Measurements from ENCODE around the gene SLIT1.

Gene SLIT1

DNA sequence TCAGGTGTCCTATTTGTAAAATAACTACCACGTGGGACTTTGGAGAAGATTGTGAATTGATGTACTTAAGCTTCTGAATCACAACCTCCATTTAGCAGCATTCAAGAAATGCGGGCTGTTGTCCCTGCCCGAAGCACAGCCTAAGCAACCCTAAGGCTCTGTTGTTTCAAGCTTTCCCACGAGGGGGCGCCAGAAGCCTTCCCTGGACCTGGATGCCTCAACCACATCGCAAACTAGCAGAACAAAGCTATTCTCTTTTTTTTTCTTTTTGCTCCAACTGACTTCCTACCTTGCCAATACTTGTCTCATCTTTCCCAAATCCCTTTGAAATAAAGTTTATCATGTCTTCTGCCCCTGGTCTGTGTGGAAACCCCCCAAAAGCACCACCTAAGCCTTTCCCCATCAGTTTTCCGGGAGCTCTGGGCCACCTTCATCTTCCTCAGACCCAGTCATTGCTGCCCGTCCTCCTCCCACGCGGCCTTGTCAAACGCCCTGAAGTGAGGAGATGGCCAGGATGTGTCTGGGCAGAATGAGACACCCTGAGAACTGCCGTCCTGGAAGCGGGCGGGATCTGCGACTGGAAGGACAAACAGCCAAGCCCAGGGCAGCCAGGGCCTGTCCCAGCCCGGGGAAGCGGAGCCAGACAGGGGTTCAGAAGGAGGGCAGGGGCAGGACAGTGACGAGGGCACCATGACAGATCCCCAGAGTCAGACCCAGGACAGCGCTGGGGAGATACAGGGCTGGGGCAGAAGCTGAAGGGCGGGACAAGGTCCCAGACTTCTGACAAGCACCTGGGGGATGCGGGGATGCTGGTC, 112.7 kb downstream of the SLIT1 start:
- H3K4me3 ChIP-seq (ENCODE audit: insufficient read depth, low read depth, low read length, poor library complexity, severe bottlenecking): no peak overlapping the region
- DNase-seq: peak; percentile 43 to 59 (median 55)
- no peaks in the 10 kb centered on the region for H3K36me3 ChIP-seq (ENCODE audit: control insufficient read depth, insufficient read depth, low read length)
- H3K27ac ChIP-seq (ENCODE audit: insufficient read depth, low read length, poor library complexity, severe bottlenecking): no peak overlapping the region
- H3K4me1 ChIP-seq (ENCODE audit: control insufficient read depth, insufficient read depth, low read length, poor library complexity, severe bottlenecking): no peaks in the 10 kb centered on the region
- no peaks in the 10 kb centered on the region for H3K9me3 ChIP-seq (ENCODE audit: control insufficient read depth, low read length)
- H3K27me3 ChIP-seq (replicated peaks; ENCODE audit: control insufficient read depth, insufficient read depth, low read length, poor library complexity, severe bottlenecking): no peaks in the 10 kb centered on the region

DNA sequence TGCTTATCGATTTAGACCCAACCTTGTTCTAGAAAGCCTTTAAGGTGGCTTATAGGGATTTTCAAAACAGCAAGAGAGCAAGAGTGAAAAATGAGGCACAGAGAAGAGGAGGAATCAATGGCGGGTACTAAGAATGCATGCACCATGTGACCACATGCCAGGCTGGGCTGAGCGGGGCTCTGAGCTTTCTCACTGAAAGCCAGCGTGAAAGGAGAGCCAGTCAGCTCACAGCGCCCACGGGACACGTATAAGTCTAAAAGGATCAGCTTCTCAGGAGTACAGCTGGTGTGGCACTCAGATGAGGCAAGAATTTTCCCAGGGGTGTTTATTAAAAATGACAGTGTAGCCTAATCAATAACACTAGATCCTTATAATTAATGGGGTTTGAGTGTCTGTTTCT, 114.3 kb downstream of the SLIT1 start:
- Histone ChIP-seq H3K9me3 (ENCODE audit: control insufficient read depth, low read length) (no peaks in the 10 kb centered on the region), H3K4me3 (ENCODE audit: insufficient read depth, low read depth, low read length, poor library complexity, severe bottlenecking) (no peak overlapping the region), H3K4me1 (ENCODE audit: control insufficient read depth, insufficient read depth, low read length, poor library complexity, severe bottlenecking) (no peaks in the 10 kb centered on the region), H3K27me3 (replicated peaks; ENCODE audit: control insufficient read depth, insufficient read depth, low read length, poor library complexity, severe bottlenecking) (no peaks in the 10 kb centered on the region), H3K36me3 (ENCODE audit: control insufficient read depth, insufficient read depth, low read length) (no peaks in the 10 kb centered on the region), H3K27ac (ENCODE audit: insufficient read depth, low read length, poor library complexity, severe bottlenecking) (no peak overlapping the region)
- DNase-seq: no peak

DNA sequence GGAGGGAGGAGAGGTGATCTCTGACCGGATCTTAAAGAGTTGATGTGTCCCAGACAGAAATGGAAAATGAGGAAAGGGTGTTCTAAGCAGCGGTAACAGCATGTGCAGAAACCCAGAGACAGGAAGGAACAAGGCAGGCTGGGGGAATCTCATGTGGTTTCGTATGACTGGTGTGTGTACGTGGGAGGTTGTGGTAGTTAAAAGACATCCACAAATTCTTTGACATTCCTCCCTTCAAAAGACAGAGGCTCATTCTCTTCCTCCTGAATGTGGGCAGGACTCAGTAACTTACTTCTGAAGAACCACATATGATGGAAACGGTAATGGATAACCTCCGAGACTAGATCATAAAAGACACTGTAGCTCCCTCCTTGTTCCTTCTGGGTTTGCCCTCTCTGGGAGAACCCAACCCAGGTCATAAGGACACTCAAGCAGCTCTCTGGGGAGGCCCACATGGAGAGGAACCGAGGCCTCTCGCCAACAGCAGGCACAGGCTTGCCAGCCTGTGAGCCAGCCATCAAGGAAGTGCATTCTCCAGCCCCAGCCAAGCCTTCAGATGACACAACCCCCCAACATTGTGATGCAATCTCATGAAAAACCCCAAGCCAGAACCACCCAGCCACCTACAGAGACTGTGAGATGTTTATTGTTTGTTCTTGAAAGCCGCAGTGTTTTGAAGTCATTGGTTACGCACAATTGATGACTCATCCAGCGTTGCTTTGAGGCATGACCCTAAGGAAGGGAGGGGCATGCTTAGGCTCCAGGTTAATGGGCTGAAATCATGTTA, 116.0 kb downstream of the SLIT1 start:
- H3K4me3 ChIP-seq (ENCODE audit: insufficient read depth, low read depth, low read length, poor library complexity, severe bottlenecking): no peak overlapping the region
- DNase-seq: peak in 1 of 3 donors; percentile 2
- H3K4me1 ChIP-seq (ENCODE audit: control insufficient read depth, insufficient read depth, low read length, poor library complexity, severe bottlenecking): no peaks in the 10 kb centered on the region
- no peaks in the 10 kb centered on the region for H3K27me3 ChIP-seq (replicated peaks; ENCODE audit: control insufficient read depth, insufficient read depth, low read length, poor library complexity, severe bottlenecking)
- no peak overlapping the region for H3K27ac ChIP-seq (ENCODE audit: insufficient read depth, low read length, poor library complexity, severe bottlenecking)
- no peaks in the 10 kb centered on the region for H3K9me3 ChIP-seq (ENCODE audit: control insufficient read depth, low read length)
- no peaks in the 10 kb centered on the region for H3K36me3 ChIP-seq (ENCODE audit: control insufficient read depth, insufficient read depth, low read length)

DNA sequence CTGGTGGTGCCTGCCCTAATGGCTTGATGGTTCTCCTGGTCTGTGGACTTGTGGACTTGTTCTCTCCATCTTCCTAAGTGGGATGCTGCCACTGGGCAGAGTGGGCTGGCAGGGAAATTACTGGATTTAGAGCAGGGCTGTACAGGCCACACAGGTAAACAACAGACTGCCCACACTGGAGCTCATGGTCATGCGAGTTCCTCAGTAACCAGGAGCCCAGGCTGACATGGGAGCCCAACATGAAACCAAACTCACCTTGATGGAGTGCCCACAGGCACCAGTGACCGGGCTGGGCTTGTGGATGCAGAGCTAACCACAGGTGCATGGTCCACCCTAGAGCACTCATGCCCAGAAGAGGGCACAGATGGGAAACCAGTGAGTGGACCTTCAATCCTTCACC, 116.7 kb downstream of the SLIT1 start:
- Histone ChIP-seq H3K36me3 (ENCODE audit: control insufficient read depth, insufficient read depth, low read length) (no peaks in the 10 kb centered on the region), H3K4me3 (ENCODE audit: insufficient read depth, low read depth, low read length, poor library complexity, severe bottlenecking) (no peak overlapping the region), H3K9me3 (ENCODE audit: control insufficient read depth, low read length) (no peaks in the 10 kb centered on the region), H3K4me1 (ENCODE audit: control insufficient read depth, insufficient read depth, low read length, poor library complexity, severe bottlenecking) (no peaks in the 10 kb centered on the region), H3K27me3 (replicated peaks; ENCODE audit: control insufficient read depth, insufficient read depth, low read length, poor library complexity, severe bottlenecking) (no peaks in the 10 kb centered on the region), H3K27ac (ENCODE audit: insufficient read depth, low read length, poor library complexity, severe bottlenecking) (no peak overlapping the region)
- DNase-seq: no peak

DNA sequence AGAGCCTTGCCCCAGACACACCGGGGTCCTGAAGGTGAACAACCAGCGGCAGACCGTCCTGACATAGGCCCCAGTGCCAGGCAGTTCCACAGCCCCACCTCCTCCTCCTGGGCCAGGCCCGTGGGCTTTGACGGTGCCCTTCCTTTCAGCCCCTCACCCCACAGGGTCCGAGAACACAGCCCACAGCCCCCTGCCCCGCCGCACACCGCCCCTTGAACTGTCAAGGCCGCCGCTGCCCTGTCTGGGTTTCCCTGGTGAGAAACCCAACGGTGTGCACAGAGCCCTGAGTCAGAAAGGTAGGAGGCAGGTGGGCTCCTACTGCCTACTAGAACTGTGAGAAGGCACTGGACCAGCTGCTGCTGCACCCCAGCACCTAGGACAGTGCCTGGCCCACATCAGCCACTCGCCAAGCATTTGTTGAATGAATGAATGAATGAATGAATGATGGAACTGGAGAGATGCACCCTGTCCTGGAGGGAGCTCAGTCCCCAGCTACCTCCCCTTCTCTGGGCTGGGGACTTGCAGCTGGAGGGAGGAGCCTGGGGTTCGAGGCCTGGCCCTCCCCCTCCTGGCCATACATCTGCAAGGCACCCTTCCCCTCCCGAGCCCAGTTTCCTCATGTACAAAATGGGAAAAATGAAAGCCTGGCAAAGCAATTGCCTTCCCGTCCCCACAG, 117.9 kb downstream of the SLIT1 start:
- Histone ChIP-seq H3K27ac (ENCODE audit: insufficient read depth, low read length, poor library complexity, severe bottlenecking) (no peak overlapping the region), H3K36me3 (ENCODE audit: control insufficient read depth, insufficient read depth, low read length) (no peaks in the 10 kb centered on the region), H3K4me3 (ENCODE audit: insufficient read depth, low read depth, low read length, poor library complexity, severe bottlenecking) (no peak overlapping the region), H3K9me3 (ENCODE audit: control insufficient read depth, low read length) (no peaks in the 10 kb centered on the region), H3K4me1 (ENCODE audit: control insufficient read depth, insufficient read depth, low read length, poor library complexity, severe bottlenecking) (no peaks in the 10 kb centered on the region), H3K27me3 (replicated peaks; ENCODE audit: control insufficient read depth, insufficient read depth, low read length, poor library complexity, severe bottlenecking) (no peaks in the 10 kb centered on the region)
- no peak for DNase-seq

DNA sequence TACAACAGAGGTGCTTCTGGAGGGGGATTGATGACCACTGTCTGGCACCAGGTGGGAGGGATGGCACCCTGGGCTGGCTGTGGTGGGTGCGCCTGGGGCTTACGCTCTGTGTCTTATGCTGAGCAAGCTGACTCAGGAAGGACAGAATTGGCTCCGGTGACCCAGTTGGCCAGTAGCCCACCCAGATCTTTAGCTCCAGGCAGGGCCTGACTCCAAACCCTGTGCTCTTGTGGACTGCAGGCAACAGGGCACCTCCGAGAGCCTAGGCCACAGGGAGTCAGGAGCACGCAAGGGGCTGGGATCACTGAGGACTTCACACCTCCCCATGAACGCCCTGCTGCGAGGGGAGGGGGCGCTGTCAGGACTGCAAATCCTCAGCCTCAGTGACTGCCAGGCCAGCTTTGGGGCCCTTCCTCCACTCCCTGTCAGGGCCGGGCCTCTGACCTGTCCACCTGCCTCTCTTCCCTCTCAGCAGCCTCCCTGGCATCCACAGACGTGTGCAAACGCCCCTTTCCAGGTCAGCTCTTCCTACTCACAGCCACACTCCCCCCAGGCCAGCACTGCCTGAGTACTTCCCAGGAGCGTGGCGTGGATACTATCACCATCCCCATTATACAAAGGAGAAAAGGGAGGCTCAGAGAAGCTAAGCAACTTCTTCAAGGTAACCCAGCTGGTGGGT, 118.7 kb downstream of the SLIT1 start:
- H3K9me3 ChIP-seq (ENCODE audit: control insufficient read depth, low read length): no peaks in the 10 kb centered on the region
- no peaks in the 10 kb centered on the region for H3K4me1 ChIP-seq (ENCODE audit: control insufficient read depth, insufficient read depth, low read length, poor library complexity, severe bottlenecking)
- no peak overlapping the region for H3K4me3 ChIP-seq (ENCODE audit: insufficient read depth, low read depth, low read length, poor library complexity, severe bottlenecking)
- no peaks in the 10 kb centered on the region for H3K27me3 ChIP-seq (replicated peaks; ENCODE audit: control insufficient read depth, insufficient read depth, low read length, poor library complexity, severe bottlenecking)
- no peaks in the 10 kb centered on the region for H3K36me3 ChIP-seq (ENCODE audit: control insufficient read depth, insufficient read depth, low read length)
- no peak overlapping the region for H3K27ac ChIP-seq (ENCODE audit: insufficient read depth, low read length, poor library complexity, severe bottlenecking)
- DNase-seq: no peak

DNA sequence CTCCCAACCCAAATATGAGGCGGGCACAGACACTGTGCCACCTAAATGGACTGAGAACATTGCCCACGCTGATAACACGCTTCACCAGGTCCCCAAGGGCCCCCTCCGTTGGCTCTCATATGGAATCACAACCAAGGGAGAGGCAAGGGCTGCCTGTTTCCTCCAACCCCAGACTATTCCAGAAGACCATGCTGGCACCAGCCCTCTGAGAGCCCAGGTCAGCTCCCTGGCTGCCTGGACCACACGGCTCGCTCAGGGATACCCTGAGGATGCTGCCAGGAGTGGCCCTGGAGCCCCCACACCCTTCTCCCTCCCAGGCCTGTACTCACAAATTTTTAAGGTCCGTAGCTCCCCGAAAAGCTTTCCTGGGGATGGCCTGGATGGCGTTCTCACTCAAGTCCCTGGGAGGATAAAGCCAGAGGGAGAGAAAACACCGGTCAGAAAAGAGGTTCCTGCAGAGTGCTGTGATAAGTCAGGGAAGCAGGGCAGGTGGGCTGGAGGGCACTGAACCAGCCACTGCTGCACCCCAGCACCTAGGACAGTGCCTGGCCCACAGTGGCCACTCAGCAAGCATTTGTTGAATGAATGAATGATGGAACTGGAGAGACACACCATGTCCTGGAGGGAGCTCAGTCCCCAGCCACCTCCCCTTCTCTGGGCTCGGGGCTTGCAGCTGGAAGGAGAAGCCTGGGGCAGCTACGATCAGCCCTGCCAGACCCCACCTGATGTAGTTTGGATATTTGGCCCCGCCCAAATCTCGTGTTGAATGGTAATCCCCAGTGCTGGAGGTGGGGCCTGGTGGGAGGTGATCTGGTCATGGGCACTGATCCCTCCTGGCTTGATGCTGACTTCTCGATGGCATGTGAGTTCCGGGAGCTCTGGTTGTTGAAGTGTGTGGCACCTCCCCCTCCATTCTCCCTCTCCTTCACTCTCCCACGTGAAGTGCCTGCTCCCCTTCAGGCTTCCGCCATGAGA, 119.8 kb downstream of the SLIT1 start:
- Histone ChIP-seq H3K36me3 (ENCODE audit: control insufficient read depth, insufficient read depth, low read length) (no peaks in the 10 kb centered on the region), H3K27ac (ENCODE audit: insufficient read depth, low read length, poor library complexity, severe bottlenecking) (no peak overlapping the region), H3K9me3 (ENCODE audit: control insufficient read depth, low read length) (no peaks in the 10 kb centered on the region), H3K4me1 (ENCODE audit: control insufficient read depth, insufficient read depth, low read length, poor library complexity, severe bottlenecking) (no peaks in the 10 kb centered on the region), H3K4me3 (ENCODE audit: insufficient read depth, low read depth, low read length, poor library complexity, severe bottlenecking) (no peak overlapping the region), H3K27me3 (replicated peaks; ENCODE audit: control insufficient read depth, insufficient read depth, low read length, poor library complexity, severe bottlenecking) (no peaks in the 10 kb centered on the region)
- no peak for DNase-seq

DNA sequence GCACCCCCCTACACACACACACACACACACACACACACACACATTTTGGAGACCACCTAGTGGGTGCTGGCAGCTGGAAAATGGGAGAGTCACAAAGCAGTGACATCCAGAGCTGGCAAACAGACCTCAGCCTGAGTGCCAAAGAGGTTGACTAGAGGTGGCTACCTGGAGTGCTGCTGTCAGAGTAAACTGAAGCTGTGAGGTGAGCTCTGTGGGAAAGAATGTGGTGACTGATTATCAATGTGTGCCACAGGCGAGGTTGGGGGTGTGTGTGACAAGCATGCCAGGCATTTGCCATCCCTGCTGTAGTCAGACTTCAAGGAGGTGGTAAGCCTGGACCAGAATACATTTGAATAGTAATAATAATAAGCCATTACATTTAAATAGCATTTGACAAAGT, 120.6 kb downstream of the SLIT1 start:
- Histone ChIP-seq H3K4me3 (ENCODE audit: insufficient read depth, low read depth, low read length, poor library complexity, severe bottlenecking) (no peak overlapping the region), H3K36me3 (ENCODE audit: control insufficient read depth, insufficient read depth, low read length) (no peaks in the 10 kb centered on the region), H3K9me3 (ENCODE audit: control insufficient read depth, low read length) (no peaks in the 10 kb centered on the region), H3K27ac (ENCODE audit: insufficient read depth, low read length, poor library complexity, severe bottlenecking) (no peak overlapping the region), H3K4me1 (ENCODE audit: control insufficient read depth, insufficient read depth, low read length, poor library complexity, severe bottlenecking) (no peaks in the 10 kb centered on the region), H3K27me3 (replicated peaks; ENCODE audit: control insufficient read depth, insufficient read depth, low read length, poor library complexity, severe bottlenecking) (no peaks in the 10 kb centered on the region)
- no peak for DNase-seq

Measured in effector memory CD4-positive, alpha-beta T cell (primary cell).